ENCODE data around the gene SLC10A3.

Gene SLC10A3

GRCh38 chrX:154482786-154483185, 7.6 kb downstream of the SLC10A3 start:
- DNase-seq, result no peak

GRCh38 chrX:154481911-154482601, 8.4 kb downstream of the SLC10A3 start:
- no peak for DNase-seq

DNA sequence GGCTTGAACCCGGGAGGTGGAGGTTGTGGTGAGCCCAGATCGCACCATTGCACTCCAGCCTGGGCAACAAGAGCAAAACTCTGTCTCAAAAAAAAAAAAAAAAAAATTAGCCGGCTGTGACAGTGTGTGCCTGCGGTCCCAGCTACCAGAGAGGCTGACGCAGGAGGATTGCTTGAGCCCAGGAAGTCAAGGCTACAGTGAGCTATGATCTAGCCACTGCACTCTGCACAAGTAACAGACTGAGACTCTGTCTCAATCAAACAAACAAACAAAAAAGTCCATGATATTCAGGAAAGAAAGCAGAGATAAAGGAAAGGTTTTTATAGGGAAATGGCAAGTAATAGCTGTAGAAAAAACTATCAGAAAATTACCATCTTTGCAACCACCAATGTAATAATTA, 9.2 kb downstream of the SLC10A3 start:
- DNase-seq, result no peak

DNA sequence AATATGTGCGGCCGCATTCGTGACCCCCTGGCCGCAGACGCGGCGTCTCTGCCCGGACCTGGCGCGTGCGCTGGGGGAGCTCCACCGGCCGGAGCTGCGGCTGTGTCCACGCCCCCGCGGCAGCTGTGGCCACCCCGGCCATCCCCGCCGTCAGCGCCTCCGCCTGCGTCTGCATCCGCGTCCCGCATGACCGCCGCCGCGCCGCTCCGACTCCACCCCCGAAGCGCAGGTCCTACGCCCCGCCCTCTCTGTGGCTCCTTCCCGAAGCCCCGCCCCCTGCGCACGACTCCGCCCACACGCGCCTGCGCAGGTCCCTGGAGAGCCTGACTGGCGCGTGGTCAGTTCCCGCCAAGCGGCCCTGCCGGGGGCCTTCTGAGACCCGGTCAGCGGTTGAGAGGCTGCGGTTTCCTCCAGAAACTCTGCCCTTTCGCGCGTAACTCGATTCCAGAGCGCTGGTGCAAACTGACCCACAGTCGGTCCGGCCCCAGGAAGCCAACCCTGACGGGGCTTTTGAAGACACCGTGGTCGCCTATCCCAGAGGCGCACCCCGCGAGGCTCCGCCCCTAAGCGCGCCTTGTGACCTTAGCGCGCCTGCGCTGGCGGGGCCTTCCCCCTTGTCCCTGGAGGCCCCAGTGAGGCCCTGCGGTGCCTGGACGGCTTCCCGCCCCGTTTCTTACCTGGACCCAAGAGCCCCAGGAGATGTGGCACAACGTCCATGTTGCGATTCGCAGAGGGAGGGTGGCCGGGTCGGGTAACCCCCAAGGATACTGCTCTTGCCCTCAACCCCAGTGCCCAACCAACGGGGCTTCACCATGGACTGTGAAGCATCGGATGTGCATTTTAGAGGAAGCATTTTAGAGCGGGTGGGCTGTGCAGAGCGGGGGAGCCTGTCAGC, 11.5 kb downstream of the SLC10A3 start, which contains the start of gene LAGE3:
TSS of gene LAGE3 (minus strand) at position 554 of the 895 bp plus-strand sequence. CDS start at position 188, 366 bp downstream.
- DNase-seq, result peak; percentile 95

- DNase-seq, result no peak
These were observed 12.4 kb downstream of the SLC10A3 start for GRCh38 chrX:154477891-154478477.

DNA sequence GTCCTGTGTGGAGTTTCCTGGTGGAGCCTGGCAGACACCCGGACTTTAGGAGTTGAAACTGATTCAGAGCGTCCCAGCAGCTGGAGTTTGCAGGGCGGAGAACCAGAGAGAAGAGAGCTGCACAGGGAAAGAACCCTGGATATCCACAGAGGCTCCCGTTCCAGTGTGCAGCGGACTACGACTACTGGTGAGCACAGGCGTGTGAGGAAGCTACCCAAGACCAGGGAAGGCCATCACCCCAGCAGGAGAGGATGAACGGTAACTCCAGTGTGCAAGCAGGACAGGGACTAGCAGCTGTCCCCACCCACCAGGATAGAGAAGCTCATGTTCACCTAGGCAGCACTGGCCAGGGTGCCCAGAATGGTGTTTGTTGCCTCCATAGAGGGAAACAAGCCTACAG, 13.6 kb downstream of the SLC10A3 start:
- DNase-seq, result no peak

GRCh38 chrX:154473683-154474082, 16.7 kb downstream of the SLC10A3 start:
- DNase-seq, result no peak

DNA sequence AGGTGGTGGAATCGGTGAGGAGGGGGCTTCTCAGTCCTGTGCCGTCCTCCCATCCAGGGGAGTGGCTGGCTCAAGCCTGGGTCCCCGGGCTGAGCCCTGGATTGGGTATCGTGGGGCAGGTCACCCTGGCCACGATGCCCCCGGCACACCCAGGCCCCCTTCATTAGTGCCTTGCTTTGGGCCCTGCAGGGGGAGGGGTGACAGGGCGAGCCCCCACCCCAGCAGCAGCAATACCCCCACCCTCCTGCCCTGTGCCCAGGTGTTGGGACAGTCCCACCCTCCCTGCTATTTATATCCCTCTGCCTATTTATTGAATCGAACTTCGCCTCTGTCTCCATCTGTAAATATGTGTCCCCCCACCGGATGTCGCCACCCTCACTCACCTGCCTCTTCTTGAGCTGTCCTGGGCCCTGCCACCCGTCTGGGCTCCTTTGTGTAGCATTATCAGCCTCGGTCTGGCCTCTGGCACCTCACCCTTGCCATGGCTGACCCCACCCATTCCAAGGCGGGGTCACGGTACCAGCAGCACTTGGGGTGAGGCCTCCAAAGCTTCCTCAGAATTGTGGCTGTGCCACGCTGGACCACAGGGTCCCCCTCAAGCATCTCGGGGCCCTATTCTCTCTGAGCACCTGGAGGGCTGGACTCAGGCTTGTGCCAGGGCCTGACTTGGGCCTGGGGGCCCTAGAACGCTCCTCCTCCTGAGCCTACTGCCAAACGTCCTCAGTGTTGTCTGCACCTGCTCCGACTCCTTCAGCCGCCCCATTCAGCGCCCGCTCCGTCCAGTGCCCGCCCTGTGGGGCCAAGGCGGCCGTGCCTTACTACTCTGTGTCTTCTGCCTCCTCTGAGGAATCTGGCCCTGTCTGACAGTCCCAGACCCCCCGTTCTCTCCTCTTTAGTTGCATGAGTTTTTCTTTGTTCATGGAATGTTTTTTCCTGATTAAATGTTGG, 17.5 kb downstream of the SLC10A3 start:
- DNase-seq, result peak; percentile 64

- no peak for DNase-seq
These were observed 18.4 kb downstream of the SLC10A3 start for GRCh38 chrX:154471839-154472684.

GRCh38 chrX:154470914-154471568, 19.4 kb downstream of the SLC10A3 start:
- DNase-seq, result no peak

- DNase-seq, result no peak
These were observed 20.0 kb downstream of the SLC10A3 start for GRCh38 chrX:154470434-154470833.

DNA sequence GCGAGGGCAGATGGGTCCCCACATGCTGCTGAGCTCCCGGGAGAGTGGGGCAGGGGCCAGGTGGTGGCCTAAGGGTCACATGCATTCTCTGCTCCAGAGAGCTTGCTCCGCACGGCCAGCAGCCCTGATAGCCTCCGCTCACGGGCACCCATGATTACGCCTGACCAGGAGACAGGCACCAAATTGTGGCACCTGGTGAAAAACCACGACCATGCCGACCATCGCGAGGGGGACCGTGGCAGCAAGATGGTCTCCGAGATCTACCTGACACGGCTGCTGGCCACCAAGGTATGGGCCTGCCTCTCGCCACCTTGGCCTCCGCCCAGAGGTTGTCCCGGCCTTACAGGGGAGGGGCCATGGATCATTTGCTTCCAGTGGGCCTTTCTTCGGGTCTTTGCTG, 20.5 kb downstream of the SLC10A3 start:
- DNase-seq, result no peak

DNA sequence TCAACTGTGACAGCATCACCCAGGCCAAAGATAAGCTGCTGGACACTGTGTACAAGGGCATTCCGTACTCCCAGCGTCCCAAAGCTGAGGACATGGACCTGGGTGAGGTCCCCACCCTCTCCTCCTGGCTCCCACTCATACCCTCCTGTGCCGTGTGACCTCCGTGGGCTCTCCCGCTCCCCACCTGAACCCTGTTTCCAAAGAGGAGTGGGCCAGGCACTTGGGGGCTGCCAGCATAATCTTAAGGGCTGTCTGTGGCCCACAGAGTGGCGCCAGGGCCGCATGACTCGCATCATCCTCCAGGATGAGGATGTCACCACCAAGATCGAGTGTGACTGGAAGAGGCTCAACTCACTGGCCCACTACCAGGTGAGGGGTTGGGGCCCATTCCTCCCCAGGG, 21.3 kb downstream of the SLC10A3 start:
- DNase-seq, result no peak

DNA sequence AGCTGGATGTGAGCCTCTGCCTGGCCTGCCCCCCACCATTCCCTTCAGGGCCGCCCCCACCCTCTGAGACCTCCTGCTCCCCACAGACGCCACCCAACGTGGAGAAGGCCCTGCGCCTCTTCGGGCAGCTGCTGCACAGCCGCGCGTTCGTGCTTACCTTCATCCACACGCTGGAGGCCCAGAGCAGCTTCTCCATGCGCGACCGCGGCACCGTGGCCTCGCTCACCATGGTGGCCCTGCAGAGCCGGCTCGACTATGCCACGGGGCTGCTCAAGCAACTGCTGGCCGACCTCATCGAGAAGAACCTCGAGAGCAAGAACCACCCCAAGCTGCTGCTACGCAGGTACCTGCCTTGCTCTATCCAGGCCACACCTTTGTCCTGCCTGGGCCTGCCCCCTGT, 22.2 kb downstream of the SLC10A3 start:
- no peak for DNase-seq

GRCh38 chrX:154467556-154467955, 22.9 kb downstream of the SLC10A3 start:
- DNase-seq, result no peak

DNA sequence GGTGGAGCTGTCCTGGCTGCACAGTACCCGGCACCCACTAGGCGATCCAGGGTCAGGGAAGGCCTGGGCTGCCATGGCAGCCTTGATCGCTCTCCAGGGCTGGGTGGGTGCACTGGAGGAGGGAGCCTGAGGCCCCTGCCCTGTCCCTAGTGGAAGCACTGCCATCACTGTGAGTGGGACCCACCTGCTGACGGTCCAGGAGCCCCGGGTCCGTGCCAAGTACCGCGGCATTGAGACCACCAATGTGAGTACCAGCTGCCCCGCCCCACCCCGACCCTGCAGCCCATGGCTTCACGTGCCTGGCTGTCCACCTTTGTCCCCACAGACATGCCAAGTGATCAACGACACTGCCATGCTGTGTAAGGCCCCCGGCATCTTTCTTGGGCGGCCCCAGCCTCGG, 23.5 kb downstream of the SLC10A3 start:
- no peak for DNase-seq

DNA sequence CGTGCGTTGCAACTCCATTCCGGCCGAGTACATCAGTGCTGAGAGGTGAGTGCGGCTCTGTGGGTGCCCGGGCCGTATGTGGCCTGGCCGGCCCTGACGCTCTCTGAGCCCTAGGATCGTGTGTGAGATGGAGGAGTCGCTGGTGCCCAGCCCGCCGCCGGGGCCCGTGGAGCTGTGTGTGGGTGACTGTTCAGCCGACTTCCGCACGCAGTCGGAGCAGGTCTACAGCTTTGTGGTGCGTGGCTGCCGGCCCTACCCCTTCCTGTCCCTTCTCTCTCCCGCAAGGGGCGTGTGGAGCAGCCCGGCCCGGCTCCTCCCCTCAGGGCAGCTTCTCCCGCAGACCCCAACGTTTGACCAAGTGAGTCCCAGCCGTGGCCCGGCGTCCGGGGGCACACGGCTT, 24.4 kb downstream of the SLC10A3 start:
- DNase-seq, result no peak

- no peak for DNase-seq
These were observed 24.8 kb downstream of the SLC10A3 start for GRCh38 chrX:154465601-154466000.

- DNase-seq, result no peak
These were observed 25.5 kb downstream of the SLC10A3 start for GRCh38 chrX:154464806-154465365.

DNA sequence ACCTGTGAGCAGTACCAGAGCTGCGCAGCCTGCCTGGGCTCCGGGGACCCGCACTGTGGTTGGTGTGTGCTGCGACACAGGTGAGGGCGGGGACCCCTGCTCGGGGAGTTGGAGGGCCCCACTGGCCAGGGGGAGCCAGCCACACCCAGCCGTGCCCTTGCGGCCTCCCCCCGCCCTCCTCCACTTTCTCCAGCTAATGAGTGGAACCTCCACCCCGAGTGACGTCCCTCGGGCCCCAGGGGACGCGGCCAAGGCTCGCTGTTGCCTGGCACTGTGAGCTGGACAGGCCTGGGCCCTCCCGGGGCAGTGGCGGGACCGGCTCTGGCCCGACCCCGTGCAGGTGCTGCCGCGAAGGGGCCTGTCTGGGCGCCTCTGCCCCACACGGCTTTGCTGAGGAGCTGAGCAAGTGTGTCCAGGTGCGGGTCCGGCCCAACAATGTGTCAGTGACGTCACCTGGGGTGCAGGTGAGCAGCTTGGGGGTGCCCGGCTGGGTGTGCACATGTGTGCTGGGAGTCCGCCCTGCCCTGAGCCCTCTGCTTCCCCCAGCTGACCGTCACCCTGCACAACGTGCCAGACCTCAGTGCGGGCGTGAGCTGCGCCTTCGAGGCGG, 26.7 kb downstream of the SLC10A3 start:
- no peak for DNase-seq

Measured in hematopoietic multipotent progenitor cell treated with erythropoietin and hydrocortisone succinate and interleukin-3 and kit ligand, for 4 days (in vitro differentiated cells).